SJSA1 (cell line): Measurements from ENCODE around the gene MAB21L1. TPM values are rescaled to one million over a fixed set of nuclear protein-coding genes. Genes with fewer than 3 reads are reported as not detected.

Experiments
- DNase-seq, 2 experiments: peaks; one replicate each; pipeline ENCODE4 v3.0.0-alpha.2; 2015 to 2020; ENCODE audit warnings: low spot score in 2 of 2, low read depth in 1 of 2
- H3K27ac ChIP-seq: fragments of 250-450 bp; sonication (Bioruptor Pico); 2 replicates; pipeline ENCODE4 v1.5.1; 2020; ENCODE audit warnings: mild to moderate bottlenecking, moderate library complexity
- H3K27me3 ChIP-seq: fragments of 250-450 bp; sonication (Bioruptor Pico); replicated peaks from 2 replicates; pipeline ENCODE4 v1.5.1; 2020; ENCODE audit warnings: mild to moderate bottlenecking, moderate library complexity
- H3K36me3 ChIP-seq: fragments of 250-450 bp; sonication (Bioruptor Pico); 2 replicates; pipeline ENCODE4 v1.5.1; 2020; ENCODE audit warnings: mild to moderate bottlenecking
- H3K4me1 ChIP-seq: fragments of 250-450 bp; sonication (Bioruptor Pico); replicated peaks from 2 replicates; pipeline ENCODE4 v1.6.1; 2021; ENCODE audit warnings: mild to moderate bottlenecking
- H3K4me3 ChIP-seq: fragments of 250-450 bp; sonication (Bioruptor Pico); 2 replicates; pipeline ENCODE4 v1.5.1; 2020; ENCODE audit warnings: mild to moderate bottlenecking
- H3K9me3 ChIP-seq: fragments of 250-450 bp; sonication (Bioruptor Pico); replicated peaks from 2 replicates; pipeline ENCODE4 v1.5.1; 2020; ENCODE audit warnings: mild to moderate bottlenecking
- total RNA-seq: library from RNA; depleted of rRNA; stranded (reverse); fragments of >200 nt; shearing (Covaris generic); gene quantifications from 2 replicates; pipeline ENCODE4 v1.2.3, GENCODE V29; 2014

Gene MAB21L1
- total RNA-seq, 1 experiment from 2014 or later: 3.7 TPM

DNA sequence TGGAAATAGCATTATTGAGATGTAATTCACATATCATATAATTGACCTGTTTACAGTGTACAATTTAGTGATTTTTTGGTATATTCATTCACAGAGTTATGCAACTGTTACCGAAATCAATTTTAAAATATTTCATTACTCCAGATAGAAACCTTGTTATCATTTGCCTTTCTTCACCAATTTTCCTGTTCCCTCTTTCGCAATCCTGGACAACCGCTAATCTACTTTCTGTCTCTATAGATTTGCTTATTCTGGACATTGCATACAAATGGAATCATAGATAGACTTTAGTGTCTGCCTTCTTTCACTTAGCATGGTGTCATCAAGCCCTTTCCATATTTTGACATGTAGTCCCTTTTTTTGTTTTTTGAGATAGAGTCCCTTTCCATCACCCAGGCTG lies 19.2 kb downstream of the MAB21L1 start:
- no peaks in the 10 kb centered on the region for H3K4me1 ChIP-seq
- no peaks in the 10 kb centered on the region for H3K9me3 ChIP-seq
- 0 out of 2 replicates have a peak, but pooled peaks cover 3% of the 10 kb centered on the region for H3K27me3 ChIP-seq
- no peak overlapping the region for H3K27ac ChIP-seq
- DNase-seq: no peak
- H3K4me3 ChIP-seq: no peak overlapping the region
- no peaks in the 10 kb centered on the region for H3K36me3 ChIP-seq

DNA sequence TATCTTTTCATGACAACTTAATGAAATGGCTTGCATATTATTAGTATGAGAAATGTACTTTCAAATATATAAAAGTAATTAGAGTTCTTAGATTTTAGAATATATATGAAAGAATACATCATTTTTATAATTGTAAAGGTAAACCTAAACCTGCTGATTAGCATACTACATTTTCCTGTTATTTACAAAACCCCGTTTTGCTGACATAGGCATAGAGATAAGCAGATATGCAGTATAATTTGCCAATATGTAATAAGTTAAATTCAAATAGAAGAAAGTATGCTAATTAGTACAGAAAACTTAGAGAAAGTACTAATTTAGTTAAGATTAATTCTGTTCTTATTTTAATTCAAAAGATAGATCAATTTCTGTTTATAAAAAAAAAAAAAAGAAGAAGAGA lies 21.5 kb downstream of the MAB21L1 start:
- DNase-seq: no peak
- 0 out of 2 replicates have a peak, but pooled peaks cover 3% of the 10 kb centered on the region for H3K27me3 ChIP-seq
- no peak overlapping the region for H3K27ac ChIP-seq
- no peak overlapping the region for H3K4me3 ChIP-seq
- H3K4me1 ChIP-seq: no peaks in the 10 kb centered on the region
- no peaks in the 10 kb centered on the region for H3K36me3 ChIP-seq
- H3K9me3 ChIP-seq: no peaks in the 10 kb centered on the region

DNA sequence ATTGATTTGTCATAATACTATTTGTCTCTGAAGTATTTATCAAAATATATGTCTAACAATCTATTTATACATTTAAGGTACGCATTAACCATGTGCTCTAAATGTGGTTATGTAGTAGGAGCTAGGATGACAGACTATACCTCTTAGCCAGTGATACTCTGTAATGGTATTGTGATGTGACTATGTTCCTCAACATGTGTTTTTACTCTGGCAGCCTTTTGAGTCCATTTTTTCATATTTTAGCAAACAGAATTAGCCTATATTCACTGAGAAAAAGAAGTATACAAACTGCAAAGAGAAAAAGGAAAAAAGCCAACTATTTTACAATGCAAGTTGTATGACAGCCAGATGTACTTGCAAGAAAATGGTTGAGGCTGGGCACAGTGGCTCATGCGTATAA lies 26.7 kb downstream of the MAB21L1 start:
- Histone ChIP-seq H3K27me3 (0 out of 2 replicates have a peak, but pooled peaks cover 3% of the 10 kb centered on the region), H3K27ac (no peak overlapping the region), H3K36me3 (no peaks in the 10 kb centered on the region), H3K4me1 (no peaks in the 10 kb centered on the region), H3K9me3 (no peaks in the 10 kb centered on the region), H3K4me3 (no peak overlapping the region)
- DNase-seq: no peak

- no peaks in the 10 kb centered on the region for H3K36me3 ChIP-seq
- no peaks in the 10 kb centered on the region for H3K4me1 ChIP-seq
- no peak overlapping the region for H3K27ac ChIP-seq
- no peak for DNase-seq
- no peaks in the 10 kb centered on the region for H3K9me3 ChIP-seq
- 0 out of 2 replicates have a peak, but pooled peaks cover 3% of the 10 kb centered on the region for H3K27me3 ChIP-seq
- H3K4me3 ChIP-seq: no peak overlapping the region
These were observed 28.0 kb downstream of the MAB21L1 start for GRCh38 chr13:35448465-35448864.
